NOMO-1 (cell line): ENCODE data around the gene CEP112.
A peak's percentile ranks its signal among the peaks of the same experiment; 100 is the strongest.
"Not testable (repeated sequence)": the region's sequence is repeated elsewhere in the genome, so short reads cannot be mapped to it uniquely, and the experiment has no call there.

Experiments
- DNase-seq, 2 experiments: peaks; one replicate each; lab custom pipeline; 2025; ENCODE audit not compliant: unreplicated experiment in 2 of 2; lab: John Stamatoyannopoulos, UW

Gene CEP112

GRCh38 chr17:65851965-65852736 lies 339.8 kb downstream of the CEP112 start:
- no peak for DNase-seq

GRCh38 chr17:65850486-65850885 lies 341.4 kb downstream of the CEP112 start:
- DNase-seq, result peak; percentile 19 to 85

- no peak for DNase-seq
These were observed 343.2 kb downstream of the CEP112 start for GRCh38 chr17:65848751-65849150.

- no peak for DNase-seq
These were observed 350.8 kb downstream of the CEP112 start for GRCh38 chr17:65841089-65841488.

- not testable (repeated sequence) for DNase-seq
These were observed 354.7 kb downstream of the CEP112 start for GRCh38 chr17:65837232-65837631.

- no peak for DNase-seq
These were observed 358.7 kb downstream of the CEP112 start for GRCh38 chr17:65833214-65833613.

- DNase-seq, result no peak
These were observed 361.6 kb downstream of the CEP112 start for GRCh38 chr17:65830356-65830755.

- not testable (repeated sequence) for DNase-seq
These were observed 365.4 kb downstream of the CEP112 start for GRCh38 chr17:65826577-65826976.

- no peak for DNase-seq
These were observed 367.0 kb downstream of the CEP112 start for GRCh38 chr17:65824901-65825300.

- DNase-seq, result no peak
These were observed 368.2 kb downstream of the CEP112 start for GRCh38 chr17:65823713-65824112.

GRCh38 chr17:65820811-65821210 lies 371.1 kb downstream of the CEP112 start:
- no peak for DNase-seq

GRCh38 chr17:65820306-65820705 lies 371.6 kb downstream of the CEP112 start:
- DNase-seq, result no peak

- DNase-seq, result no peak
These were observed 372.1 kb downstream of the CEP112 start for GRCh38 chr17:65819810-65820209.

- no peak for DNase-seq
These were observed 374.0 kb downstream of the CEP112 start for GRCh38 chr17:65817951-65818350.

- no peak for DNase-seq
These were observed 377.5 kb downstream of the CEP112 start for GRCh38 chr17:65814418-65814817.

GRCh38 chr17:65813306-65813705 lies 378.6 kb downstream of the CEP112 start:
- DNase-seq, result no peak

- no peak for DNase-seq
These were observed 380.9 kb downstream of the CEP112 start for GRCh38 chr17:65811043-65811442.

- DNase-seq, result no peak
These were observed 382.6 kb downstream of the CEP112 start for GRCh38 chr17:65809366-65809765.

GRCh38 chr17:65808566-65808965 lies 383.4 kb downstream of the CEP112 start:
- not testable (repeated sequence) for DNase-seq

GRCh38 chr17:65807361-65807760 lies 384.6 kb downstream of the CEP112 start:
- DNase-seq, result no peak

- no peak for DNase-seq
These were observed 390.4 kb downstream of the CEP112 start for GRCh38 chr17:65801513-65801912.

- no peak for DNase-seq
These were observed 391.3 kb downstream of the CEP112 start for GRCh38 chr17:65800655-65801054.

GRCh38 chr17:65799869-65800268 lies 392.1 kb downstream of the CEP112 start:
- no peak for DNase-seq
